ENCODE data around the gene CPE.
"Not testable (repeated sequence)": the region's sequence is repeated elsewhere in the genome, so short reads cannot be mapped to it uniquely, and the experiment has no call there.

The CPE gene

GRCh38 chr4:165472943-165473676 lies 94.3 kb downstream of the CPE start:
- DNase-seq = no peak

- no peak for DNase-seq
These were observed 96.2 kb downstream of the CPE start for GRCh38 chr4:165474784-165475705.

- DNase-seq = no peak
These were observed 96.9 kb downstream of the CPE start for GRCh38 chr4:165475706-165476070.

- no peak for DNase-seq
These were observed 97.6 kb downstream of the CPE start for GRCh38 chr4:165476214-165477098.

- DNase-seq = no peak
These were observed 99.0 kb downstream of the CPE start for GRCh38 chr4:165477799-165478198.

GRCh38 chr4:165478260-165478659 lies 99.5 kb downstream of the CPE start:
- DNase-seq = no peak

GRCh38 chr4:165481053-165481835 lies 102.4 kb downstream of the CPE start:
- DNase-seq = no peak

- DNase-seq = no peak
These were observed 111.0 kb downstream of the CPE start for GRCh38 chr4:165489786-165490185.

GRCh38 chr4:165492583-165492982 lies 113.8 kb downstream of the CPE start:
- DNase-seq = not testable (repeated sequence)

GRCh38 chr4:165493359-165493758 lies 114.6 kb downstream of the CPE start:
- peak in 3 of 4 experiments; percentile 34 to 50 (median 36) for DNase-seq

- DNase-seq = no peak
These were observed 124.4 kb downstream of the CPE start for GRCh38 chr4:165502916-165503907.

- DNase-seq = no peak
These were observed 125.4 kb downstream of the CPE start for GRCh38 chr4:165504184-165504583.

- DNase-seq = no peak
These were observed 127.4 kb downstream of the CPE start for GRCh38 chr4:165505958-165506837.

GRCh38 chr4:165506849-165507248 lies 128.0 kb downstream of the CPE start:
- no peak for DNase-seq

GRCh38 chr4:165507381-165507780 lies 128.6 kb downstream of the CPE start:
- DNase-seq = no peak

- no peak for DNase-seq
These were observed 129.7 kb downstream of the CPE start for GRCh38 chr4:165508372-165509120.

GRCh38 chr4:165512424-165512823 lies 133.6 kb downstream of the CPE start:
- DNase-seq = no peak

GRCh38 chr4:165514739-165515138 lies 135.9 kb downstream of the CPE start:
- DNase-seq = no peak

- DNase-seq = no peak
These were observed 136.4 kb downstream of the CPE start for GRCh38 chr4:165515201-165515600.
